ENCODE measurements around the gene FBN2. TPM values are rescaled to one million over a fixed set of nuclear protein-coding genes. Genes with fewer than 3 reads are reported as not detected.
"Not testable (repeated sequence)": the region's sequence is repeated elsewhere in the genome, so short reads cannot be mapped to it uniquely, and the experiment has no call there.

FBN2 gene
- total RNA-seq, 2 experiments from 2014 or later: not detected

DNA sequence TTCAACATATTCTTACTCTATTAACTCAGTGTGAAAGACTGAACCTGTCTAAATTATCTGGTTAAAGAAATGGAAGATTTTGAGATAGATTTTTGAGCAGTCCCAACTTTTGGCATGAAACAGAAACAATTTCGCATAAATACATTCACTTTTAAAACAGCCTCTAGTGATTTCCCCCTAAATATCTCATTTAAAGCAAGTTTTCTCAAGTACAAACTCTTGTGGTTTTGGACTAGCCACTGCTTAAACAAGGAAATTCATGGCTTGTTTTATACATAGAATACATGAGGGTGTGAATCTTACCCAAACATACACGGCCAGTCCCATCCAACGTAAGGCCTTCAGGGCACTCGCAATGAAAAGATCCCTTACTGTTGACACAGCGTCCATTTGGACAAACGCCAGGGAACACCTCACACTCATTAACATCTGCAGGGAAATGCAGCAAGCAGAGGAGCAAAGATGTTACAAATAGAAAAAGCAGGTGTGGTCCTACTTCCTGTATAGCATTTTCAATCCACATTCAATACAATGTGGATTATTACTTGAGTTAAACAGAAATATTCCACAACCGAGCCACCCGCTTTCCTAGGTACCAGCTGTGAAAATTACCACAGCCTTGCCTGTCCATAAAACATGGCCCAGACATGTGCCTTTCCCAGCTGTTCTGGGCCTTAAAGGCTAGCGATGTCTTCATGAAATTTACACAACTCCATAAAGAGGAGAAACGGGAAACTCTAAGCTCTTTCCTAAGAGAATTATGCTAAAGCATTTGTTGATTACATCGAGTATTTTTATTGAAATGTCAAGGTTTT lies 188.8 kb downstream of the FBN2 start:
- H3K4me3 Mint-ChIP-seq: no peak overlapping the region
- H3K27ac Mint-ChIP-seq: no peak overlapping the region
- DNase-seq: no peak
- H3K9me3 Mint-ChIP-seq: no peaks in the 10 kb centered on the region
- H3K36me3 Mint-ChIP-seq: no peaks in the 10 kb centered on the region
- H3K27me3 Mint-ChIP-seq: no peaks in the 10 kb centered on the region
- H3K4me1 Mint-ChIP-seq: no peaks in the 10 kb centered on the region

DNA sequence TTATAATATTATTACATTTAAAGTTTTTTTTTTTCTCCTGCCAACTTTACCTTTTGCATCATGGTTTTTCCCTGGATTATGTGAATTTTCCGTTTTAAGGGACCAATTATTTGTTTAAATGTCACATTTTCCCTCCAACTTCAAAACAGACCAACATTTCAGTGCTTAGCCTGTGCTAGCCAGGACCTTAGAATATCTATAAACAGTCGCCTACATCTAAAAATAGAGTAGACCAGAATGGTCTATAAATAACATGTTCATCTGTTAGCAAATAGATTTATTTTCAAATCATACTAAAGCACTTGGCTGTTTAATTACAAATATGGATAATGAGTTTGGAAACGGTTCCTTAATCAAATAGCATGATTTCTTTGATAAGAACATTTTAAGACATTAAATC lies 192.0 kb downstream of the FBN2 start:
- H3K36me3 Mint-ChIP-seq: no peaks in the 10 kb centered on the region
- H3K4me3 Mint-ChIP-seq: no peak overlapping the region

GRCh38 chr5:128345247-128345646 lies 192.8 kb downstream of the FBN2 start:
- Mint-ChIP-seq H3K36me3 (no peaks in the 10 kb centered on the region), H3K9me3 (no peaks in the 10 kb centered on the region), H3K27ac (no peak overlapping the region), H3K27me3 (peaks cover 3% of the 10 kb centered on the region), H3K4me1 (no peaks in the 10 kb centered on the region), H3K4me3 (no peak overlapping the region)
- no peak for DNase-seq

More for the DNA sequence above, 192.0 kb downstream of the FBN2 start:
- Mint-ChIP-seq H3K27ac (no peak overlapping the region), H3K4me1 (no peaks in the 10 kb centered on the region), H3K27me3 (peaks cover 3% of the 10 kb centered on the region), H3K9me3 (no peaks in the 10 kb centered on the region)
- DNase-seq: no peak

- no peak for DNase-seq
- H3K4me1 Mint-ChIP-seq: no peaks in the 10 kb centered on the region
- H3K27me3 Mint-ChIP-seq: peaks cover 3% of the 10 kb centered on the region
- H3K4me3 Mint-ChIP-seq: no peak overlapping the region
- no peak overlapping the region for H3K27ac Mint-ChIP-seq
- no peaks in the 10 kb centered on the region for H3K9me3 Mint-ChIP-seq
- no peaks in the 10 kb centered on the region for H3K36me3 Mint-ChIP-seq
These were observed 194.9 kb downstream of the FBN2 start for GRCh38 chr5:128343168-128343567.

- no peaks in the 10 kb centered on the region for H3K9me3 Mint-ChIP-seq
- no peak for DNase-seq
- H3K36me3 Mint-ChIP-seq: no peaks in the 10 kb centered on the region
- H3K27ac Mint-ChIP-seq: no peak overlapping the region
- no peak overlapping the region for H3K4me3 Mint-ChIP-seq
- no peaks in the 10 kb centered on the region for H3K4me1 Mint-ChIP-seq
- H3K27me3 Mint-ChIP-seq: peaks cover 3% of the 10 kb centered on the region
These were observed 197.0 kb downstream of the FBN2 start for GRCh38 chr5:128341056-128341455.

- Mint-ChIP-seq H3K27me3 (peaks cover 3% of the 10 kb centered on the region), H3K27ac (no peak overlapping the region), H3K36me3 (no peaks in the 10 kb centered on the region), H3K4me1 (no peaks in the 10 kb centered on the region), H3K4me3 (no peak overlapping the region), H3K9me3 (no peaks in the 10 kb centered on the region)
- DNase-seq: no peak
These were observed 197.4 kb downstream of the FBN2 start for GRCh38 chr5:128340648-128341047.

- no peak overlapping the region for H3K4me3 Mint-ChIP-seq
- no peaks in the 10 kb centered on the region for H3K4me1 Mint-ChIP-seq
- peaks cover 3% of the 10 kb centered on the region for H3K27me3 Mint-ChIP-seq
- no peaks in the 10 kb centered on the region for H3K36me3 Mint-ChIP-seq
- no peaks in the 10 kb centered on the region for H3K9me3 Mint-ChIP-seq
- no peak overlapping the region for H3K27ac Mint-ChIP-seq
- DNase-seq: no peak
These were observed 198.5 kb downstream of the FBN2 start for GRCh38 chr5:128339585-128339984.

DNA sequence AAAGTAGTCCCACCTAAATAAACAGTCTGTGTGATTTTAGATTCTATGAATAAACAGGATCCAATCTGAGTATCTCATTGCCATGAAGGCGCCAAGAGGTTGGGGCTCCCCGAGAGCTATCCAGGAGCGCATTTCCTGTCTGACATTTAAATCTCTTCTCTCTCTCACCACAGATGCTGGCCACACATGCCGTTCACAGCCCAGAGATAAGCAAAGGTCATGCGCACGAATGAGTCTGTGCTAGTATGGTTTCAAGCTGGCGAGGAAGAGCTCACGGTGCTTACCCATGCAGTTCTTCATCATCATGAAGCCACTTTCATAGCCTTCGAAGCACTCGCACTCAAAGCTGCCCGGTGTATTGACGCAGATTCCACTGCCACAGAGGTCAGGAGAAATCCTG lies 199.4 kb downstream of the FBN2 start:
- Mint-ChIP-seq H3K4me3 (no peak overlapping the region), H3K4me1 (no peaks in the 10 kb centered on the region), H3K27ac (no peak overlapping the region), H3K36me3 (no peaks in the 10 kb centered on the region), H3K27me3 (peaks cover 3% of the 10 kb centered on the region), H3K9me3 (no peaks in the 10 kb centered on the region)
- no peak for DNase-seq

DNA sequence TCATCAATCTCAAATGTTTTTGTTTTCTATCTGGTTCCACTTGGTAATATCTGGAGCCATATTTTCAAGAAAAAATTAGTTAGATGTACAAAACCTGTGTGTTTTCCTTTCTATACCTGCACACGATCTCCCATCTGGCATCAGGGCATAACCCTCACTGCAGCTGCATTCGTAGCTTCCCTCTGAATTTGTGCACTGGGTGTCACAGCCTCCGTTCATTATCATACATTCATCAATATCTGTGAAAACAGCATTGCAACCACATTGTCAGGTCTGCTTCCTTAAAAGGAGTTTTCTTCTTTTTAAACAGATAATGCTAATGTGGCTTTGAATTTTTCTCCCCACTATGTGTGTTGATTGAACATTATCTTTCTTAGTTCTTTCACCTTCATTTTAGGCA lies 202.7 kb downstream of the FBN2 start:
- no peak overlapping the region for H3K27ac Mint-ChIP-seq
- no peaks in the 10 kb centered on the region for H3K36me3 Mint-ChIP-seq
- no peak for DNase-seq
- H3K27me3 Mint-ChIP-seq: no peaks in the 10 kb centered on the region
- no peaks in the 10 kb centered on the region for H3K9me3 Mint-ChIP-seq
- H3K4me3 Mint-ChIP-seq: no peak overlapping the region
- H3K4me1 Mint-ChIP-seq: no peaks in the 10 kb centered on the region

GRCh38 chr5:128334010-128334716 lies 203.9 kb downstream of the FBN2 start:
- H3K27me3 Mint-ChIP-seq: no peaks in the 10 kb centered on the region
- no peak overlapping the region for H3K4me3 Mint-ChIP-seq
- H3K9me3 Mint-ChIP-seq: no peaks in the 10 kb centered on the region
- no peaks in the 10 kb centered on the region for H3K36me3 Mint-ChIP-seq
- no peak overlapping the region for H3K27ac Mint-ChIP-seq
- DNase-seq: no peak
- H3K4me1 Mint-ChIP-seq: no peaks in the 10 kb centered on the region

- Mint-ChIP-seq H3K27me3 (peaks cover 3% of the 10 kb centered on the region), H3K27ac (no peak overlapping the region), H3K4me3 (no peak overlapping the region), H3K36me3 (no peaks in the 10 kb centered on the region), H3K4me1 (no peaks in the 10 kb centered on the region), H3K9me3 (no peaks in the 10 kb centered on the region)
- no peak for DNase-seq
These were observed 206.8 kb downstream of the FBN2 start for GRCh38 chr5:128331261-128331660.

- Mint-ChIP-seq H3K27ac (no peak overlapping the region), H3K36me3 (no peaks in the 10 kb centered on the region), H3K27me3 (peaks cover 3% of the 10 kb centered on the region)
These were observed 208.6 kb downstream of the FBN2 start for GRCh38 chr5:128329386-128329939.

DNA sequence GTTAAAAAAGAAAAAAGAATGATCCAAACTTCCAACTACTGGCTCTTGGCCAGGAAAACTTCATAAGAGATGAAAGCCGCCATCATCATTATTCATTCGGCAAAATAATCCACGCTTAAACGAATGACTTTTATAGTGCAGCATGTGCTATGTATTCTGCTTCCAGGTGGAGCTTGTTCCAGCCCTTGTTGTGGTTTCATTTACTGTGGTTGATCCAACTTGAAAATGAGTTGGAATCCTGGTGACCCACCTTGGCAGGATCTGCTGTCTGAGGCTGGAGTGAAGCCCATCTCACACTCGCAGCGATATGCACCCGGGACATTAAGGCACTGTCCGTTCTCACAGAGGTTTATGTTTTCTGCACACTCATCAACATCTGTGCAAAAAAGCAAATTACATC lies 209.6 kb downstream of the FBN2 start:
- Mint-ChIP-seq H3K27me3 (peaks cover 3% of the 10 kb centered on the region), H3K4me3 (no peak overlapping the region), H3K36me3 (no peaks in the 10 kb centered on the region)

More at GRCh38 chr5:128329386-128329939, 208.6 kb downstream of the FBN2 start:
- no peaks in the 10 kb centered on the region for H3K9me3 Mint-ChIP-seq
- no peak overlapping the region for H3K4me3 Mint-ChIP-seq
- DNase-seq: no peak
- H3K4me1 Mint-ChIP-seq: no peaks in the 10 kb centered on the region

GRCh38 chr5:128328007-128328406 lies 210.0 kb downstream of the FBN2 start:
- Mint-ChIP-seq H3K4me1 (no peaks in the 10 kb centered on the region), H3K36me3 (no peaks in the 10 kb centered on the region), H3K4me3 (no peak overlapping the region), H3K27me3 (peaks cover 3% of the 10 kb centered on the region), H3K27ac (no peak overlapping the region), H3K9me3 (no peaks in the 10 kb centered on the region)
- no peak for DNase-seq

More for the DNA sequence above, 209.6 kb downstream of the FBN2 start:
- H3K4me1 Mint-ChIP-seq: no peaks in the 10 kb centered on the region
- no peak overlapping the region for H3K27ac Mint-ChIP-seq
- DNase-seq: no peak
- H3K9me3 Mint-ChIP-seq: no peaks in the 10 kb centered on the region

- H3K4me3 Mint-ChIP-seq, H3K9me3 Mint-ChIP-seq, H3K27ac Mint-ChIP-seq, H3K36me3 Mint-ChIP-seq, H3K4me1 Mint-ChIP-seq, DNase-seq, H3K27me3 Mint-ChIP-seq: not testable (repeated sequence)
These were observed 216.6 kb downstream of the FBN2 start for GRCh38 chr5:128321418-128321817.

Data from activated naive CD8-positive, alpha-beta T cell treated with anti-CD3 and anti-CD28 coated beads for 36 hours (primary cell).